Activated gamma-delta T cell treated with anti-CD3 and anti-CD28 coated beads, Interleukin-2, amount 50 U/mL, for 16 hours (primary cell): ENCODE results near the gene SPDYE2B.
"Not testable (repeated sequence)": the region's sequence is repeated elsewhere in the genome, so short reads cannot be mapped to it uniquely, and the experiment has no call there.

ENCODE experiments used
- DNase-seq: peaks from one replicate; pipeline ENCODE4 v3.0.0-alpha.2; 2020; ENCODE audit warnings: low read depth

The SPDYE2B gene

GRCh38 chr7:102643404-102643803 lies 6.7 kb upstream of the SPDYE2B start:
- DNase-seq, result not testable (repeated sequence)

- DNase-seq, result not testable (repeated sequence)
Observed at GRCh38 chr7:102647813-102648212, 2.3 kb upstream of the SPDYE2B start.

- not testable (repeated sequence) for DNase-seq
Observed at GRCh38 chr7:102664765-102665164, 14.6 kb downstream of the SPDYE2B start.

- DNase-seq, result not testable (repeated sequence)
Observed at GRCh38 chr7:102666850-102667249, 16.7 kb downstream of the SPDYE2B start.

GRCh38 chr7:102667523-102667922 lies 17.4 kb downstream of the SPDYE2B start:
- DNase-seq, result not testable (repeated sequence)

- DNase-seq, result not testable (repeated sequence)
Observed at GRCh38 chr7:102671166-102671955, 21.2 kb downstream of the SPDYE2B start, which contains the start of gene POLR2J2. Gene POLR2J2 (minus strand): TSS chr7:102671663. CDS start chr7:102671601, 62 bp downstream.

GRCh38 chr7:102671956-102672307 lies 21.8 kb downstream of the SPDYE2B start:
- DNase-seq, result not testable (repeated sequence)

GRCh38 chr7:102673447-102674067 lies 23.4 kb downstream of the SPDYE2B start:
- DNase-seq, result not testable (repeated sequence)

GRCh38 chr7:102675545-102675944 lies 25.4 kb downstream of the SPDYE2B start:
- not testable (repeated sequence) for DNase-seq

- DNase-seq, result not testable (repeated sequence)
Observed at GRCh38 chr7:102680780-102681179, 30.7 kb downstream of the SPDYE2B start.

- DNase-seq, result not testable (repeated sequence)
Observed at GRCh38 chr7:102682560-102682959, 32.4 kb downstream of the SPDYE2B start.

GRCh38 chr7:102688299-102689036 lies 38.3 kb downstream of the SPDYE2B start:
- not testable (repeated sequence) for DNase-seq

GRCh38 chr7:102689436-102690282 lies 39.5 kb downstream of the SPDYE2B start:
- DNase-seq, result not testable (repeated sequence)

GRCh38 chr7:102690602-102691001 lies 40.5 kb downstream of the SPDYE2B start:
- DNase-seq, result not testable (repeated sequence)

- not testable (repeated sequence) for DNase-seq
Observed at GRCh38 chr7:102694008-102694407, 43.9 kb downstream of the SPDYE2B start.

- DNase-seq, result not testable (repeated sequence)
Observed at GRCh38 chr7:102695033-102695552, 45.0 kb downstream of the SPDYE2B start.

GRCh38 chr7:102696009-102696408 lies 45.9 kb downstream of the SPDYE2B start:
- not testable (repeated sequence) for DNase-seq

- DNase-seq, result not testable (repeated sequence)
Observed at GRCh38 chr7:102697642-102698512, 47.8 kb downstream of the SPDYE2B start.

- DNase-seq, result not testable (repeated sequence)
Observed at GRCh38 chr7:102698962-102699750, 49.0 kb downstream of the SPDYE2B start.
